ENCODE results near the gene CHST14. TPM values are rescaled to one million over a fixed set of nuclear protein-coding genes. Genes with fewer than 3 reads are reported as not detected.

The CHST14 gene
- total RNA-seq, 1 experiment from 2014 or later: 5.8 TPM

- TF ChIP-seq CTCF (IDR thresholded peaks at IDR 0.05; ENCODE audit: unreplicated experiment): no peak
- no peaks in the 10 kb centered on the region for H3K9me3 Mint-ChIP-seq (ENCODE audit: unreplicated experiment)
- peaks cover 30% of the 10 kb centered on the region for H3K36me3 Mint-ChIP-seq (ENCODE audit: insufficient read depth, unreplicated experiment)
- CTCF ChIA-PET: interaction anchor here (0.7 to 1.5 kb wide), 2 partner anchors 9 to 23 kb away, joined by 3 to 7 read pairs; no protein-coding TSS in a partner anchor
- H3K27ac Mint-ChIP-seq (ENCODE audit: low read depth, unreplicated experiment): no peak overlapping the region
- no peaks in the 10 kb centered on the region for H3K27me3 Mint-ChIP-seq (ENCODE audit: insufficient read depth, unreplicated experiment)
- no peak for DNase-seq (ENCODE audit: unreplicated experiment)
- no peak overlapping the region for H3K4me3 Mint-ChIP-seq (ENCODE audit: unreplicated experiment)
- POLR2A ChIA-PET: no interaction called here
- H3K4me1 Mint-ChIP-seq (ENCODE audit: insufficient read depth, unreplicated experiment): no peaks in the 10 kb centered on the region
- intact Hi-C loops (cut with micrococcal nuclease): no loop called here
- no TSS peak for BruUV-seq (replicated peaks)
These were observed 4.8 kb upstream of the CHST14 start for GRCh38 chr15:40465939-40466338.

DNA sequence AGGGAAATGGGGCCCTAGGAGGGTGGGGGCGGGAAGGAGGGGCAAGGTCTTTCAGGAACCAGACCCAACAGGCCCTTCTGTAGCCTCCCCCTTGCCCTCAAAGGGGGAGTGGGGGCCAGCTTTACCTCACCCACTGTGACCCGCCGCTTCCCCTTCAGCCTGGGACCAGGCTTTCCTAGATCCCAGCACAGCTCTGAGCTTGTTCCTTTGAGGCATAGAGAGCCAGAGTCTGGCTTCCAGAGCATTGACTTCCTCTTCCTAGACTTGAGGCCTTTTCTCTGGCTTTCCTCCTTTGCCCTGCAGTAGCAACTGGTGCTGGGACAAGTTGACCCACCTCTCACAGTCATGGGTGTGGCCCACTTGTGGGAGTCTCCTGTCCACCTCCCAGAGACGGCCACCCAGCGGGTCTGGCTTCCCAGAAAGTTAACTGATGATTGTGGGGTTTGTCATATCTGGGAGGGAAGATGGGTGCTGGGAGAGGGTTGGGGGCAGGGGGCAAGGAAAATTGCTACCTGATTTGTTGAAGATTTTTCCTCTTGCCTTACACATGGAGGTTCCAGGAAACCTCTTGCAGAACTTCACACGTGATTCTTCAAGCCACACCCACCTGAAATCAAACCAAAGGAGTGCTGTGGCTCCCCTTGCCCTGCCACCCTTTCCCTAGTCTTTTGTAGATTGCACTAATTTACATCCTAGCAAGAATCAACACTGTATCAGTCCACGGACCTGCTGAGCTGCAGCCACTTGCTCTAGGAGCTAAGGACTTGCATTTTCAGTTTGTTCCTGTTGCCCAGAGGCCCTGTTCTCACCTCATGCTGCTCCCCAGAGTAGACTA, 4.1 kb upstream of the CHST14 start:
- no peak overlapping the region for H3K4me3 Mint-ChIP-seq (ENCODE audit: unreplicated experiment)
- intact Hi-C loops (cut with micrococcal nuclease): no loop called here
- ChIA-PET POLR2A (no interaction called here), CTCF (interaction anchor here (1.5 kb wide), 1 partner anchor 10 kb away, joined by 7 read pairs; no protein-coding TSS in a partner anchor)
- no peak for TF ChIP-seq CTCF (IDR thresholded peaks at IDR 0.05; ENCODE audit: unreplicated experiment)
- H3K4me1 Mint-ChIP-seq (ENCODE audit: insufficient read depth, unreplicated experiment): no peaks in the 10 kb centered on the region
- DNase-seq (ENCODE audit: unreplicated experiment): no peak
- H3K27me3 Mint-ChIP-seq (ENCODE audit: insufficient read depth, unreplicated experiment): no peaks in the 10 kb centered on the region
- peak overlapping the region; percentile 59 for H3K27ac Mint-ChIP-seq (ENCODE audit: low read depth, unreplicated experiment)
- peaks cover 23% of the 10 kb centered on the region for H3K36me3 Mint-ChIP-seq (ENCODE audit: insufficient read depth, unreplicated experiment)
- BruUV-seq (replicated peaks): no TSS peak
- H3K9me3 Mint-ChIP-seq (ENCODE audit: unreplicated experiment): no peaks in the 10 kb centered on the region

GRCh38 chr15:40467261-40467615, 3.5 kb upstream of the CHST14 start:
- DNase-seq (ENCODE audit: unreplicated experiment): no peak
- ChIA-PET CTCF (no interaction called here), POLR2A (no interaction called here)
- Mint-ChIP-seq H3K4me1 (ENCODE audit: insufficient read depth, unreplicated experiment) (no peaks in the 10 kb centered on the region), H3K9me3 (ENCODE audit: unreplicated experiment) (no peaks in the 10 kb centered on the region), H3K27ac (ENCODE audit: low read depth, unreplicated experiment) (no peak overlapping the region), H3K4me3 (ENCODE audit: unreplicated experiment) (no peak overlapping the region), H3K36me3 (ENCODE audit: insufficient read depth, unreplicated experiment) (peaks cover 20% of the 10 kb centered on the region), H3K27me3 (ENCODE audit: insufficient read depth, unreplicated experiment) (no peaks in the 10 kb centered on the region)
- no peak for TF ChIP-seq CTCF (IDR thresholded peaks at IDR 0.05; ENCODE audit: unreplicated experiment)
- no TSS peak for BruUV-seq (replicated peaks)
- intact Hi-C loops (cut with micrococcal nuclease): no loop called here

DNA sequence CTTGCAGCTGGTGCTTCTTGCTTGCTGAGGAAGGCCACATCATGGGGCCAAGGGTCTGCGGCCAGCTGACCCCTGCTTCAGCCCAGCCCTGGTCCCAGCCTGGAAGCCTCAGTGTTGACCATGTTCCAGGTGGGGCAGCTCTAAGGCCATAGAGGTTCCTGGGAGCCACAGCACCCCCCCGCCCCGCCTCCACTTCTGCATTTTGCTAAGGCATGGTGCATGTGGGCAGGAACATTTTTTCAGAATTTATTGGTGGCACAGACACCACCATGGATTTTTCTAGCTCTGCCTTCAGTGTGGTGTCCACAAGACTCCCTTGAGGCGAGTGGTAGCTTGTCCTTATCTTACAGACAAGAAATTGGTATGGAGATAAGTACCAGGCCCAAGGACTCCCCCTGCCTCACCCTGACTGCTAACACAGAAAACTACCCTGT, 1.9 kb upstream of the CHST14 start:
- DNase-seq (ENCODE audit: unreplicated experiment): no peak
- POLR2A ChIA-PET: interaction anchor here (0.6 to 2.4 kb wide), 4 partner anchors 12 to 1034 kb away, joined by 3 to 12 read pairs (median 5); no protein-coding TSS in a partner anchor
- TF ChIP-seq CTCF (IDR thresholded peaks at IDR 0.05; ENCODE audit: unreplicated experiment): no peak
- no peaks in the 10 kb centered on the region for H3K9me3 Mint-ChIP-seq (ENCODE audit: unreplicated experiment)
- no TSS peak for BruUV-seq (replicated peaks)
- H3K36me3 Mint-ChIP-seq (ENCODE audit: insufficient read depth, unreplicated experiment): peaks cover 18% of the 10 kb centered on the region
- CTCF ChIA-PET: interaction anchor here (0.6 to 1.3 kb wide), 4 partner anchors 19 to 163 kb away, joined by 3 read pairs; no protein-coding TSS in a partner anchor
- intact Hi-C loops (cut with micrococcal nuclease): no loop called here
- no peak overlapping the region for H3K27ac Mint-ChIP-seq (ENCODE audit: low read depth, unreplicated experiment)
- no peaks in the 10 kb centered on the region for H3K4me1 Mint-ChIP-seq (ENCODE audit: insufficient read depth, unreplicated experiment)
- H3K4me3 Mint-ChIP-seq (ENCODE audit: unreplicated experiment): no peak overlapping the region
- no peaks in the 10 kb centered on the region for H3K27me3 Mint-ChIP-seq (ENCODE audit: insufficient read depth, unreplicated experiment)

Measured in MCF 10A (cell line).